Stimulated activated CD4-positive, alpha-beta T cell treated with anti-CD3 and anti-CD28 coated beads, Interleukin-1b, Interleukin-23, amount 100 ng/mL, for 48 hours (primary cell): ENCODE results near the gene SMTNL1.

Experiments used
- DNase-seq: peaks from one replicate; pipeline ENCODE4 v3.0.0-alpha.2; 2020

The SMTNL1 gene

DNA sequence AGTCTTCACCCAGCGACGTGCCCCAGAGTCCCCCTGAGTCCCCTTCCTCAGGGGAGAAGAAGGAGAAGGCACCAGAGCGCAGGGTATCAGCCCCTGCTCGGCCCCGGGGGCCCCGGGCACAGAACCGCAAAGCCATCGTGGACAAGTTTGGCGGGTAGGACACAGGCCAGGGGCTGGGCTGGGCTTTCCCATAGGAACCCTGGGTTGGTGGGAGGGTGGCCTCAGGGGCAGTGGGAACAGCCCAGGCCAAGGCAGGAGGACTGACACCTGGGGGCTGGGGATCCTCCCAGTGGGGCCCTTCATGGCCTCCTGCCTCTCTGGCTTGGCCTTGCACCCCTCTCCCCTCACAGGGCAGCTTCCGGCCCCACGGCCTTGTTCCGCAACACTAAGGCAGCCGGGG lies 8.5 kb downstream of the SMTNL1 start:
- no peak for DNase-seq

DNA sequence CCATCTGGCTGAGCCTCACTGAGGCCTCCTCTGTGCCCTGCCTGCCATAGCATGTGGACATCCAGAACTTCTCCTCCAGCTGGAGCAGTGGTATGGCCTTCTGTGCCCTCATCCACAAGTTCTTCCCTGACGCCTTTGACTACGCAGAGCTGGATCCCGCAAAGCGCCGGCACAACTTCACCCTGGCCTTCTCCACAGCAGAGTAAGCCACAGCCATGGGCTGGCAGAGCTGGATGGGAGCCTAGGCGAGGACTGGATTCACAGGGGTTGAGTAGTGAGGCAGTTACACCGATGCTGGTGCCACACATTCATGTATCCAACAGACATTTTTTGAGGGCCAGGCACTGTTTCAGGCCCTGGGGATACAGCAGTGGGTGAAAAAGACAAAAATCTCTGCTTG lies 9.1 kb downstream of the SMTNL1 start:
- no peak for DNase-seq

DNA sequence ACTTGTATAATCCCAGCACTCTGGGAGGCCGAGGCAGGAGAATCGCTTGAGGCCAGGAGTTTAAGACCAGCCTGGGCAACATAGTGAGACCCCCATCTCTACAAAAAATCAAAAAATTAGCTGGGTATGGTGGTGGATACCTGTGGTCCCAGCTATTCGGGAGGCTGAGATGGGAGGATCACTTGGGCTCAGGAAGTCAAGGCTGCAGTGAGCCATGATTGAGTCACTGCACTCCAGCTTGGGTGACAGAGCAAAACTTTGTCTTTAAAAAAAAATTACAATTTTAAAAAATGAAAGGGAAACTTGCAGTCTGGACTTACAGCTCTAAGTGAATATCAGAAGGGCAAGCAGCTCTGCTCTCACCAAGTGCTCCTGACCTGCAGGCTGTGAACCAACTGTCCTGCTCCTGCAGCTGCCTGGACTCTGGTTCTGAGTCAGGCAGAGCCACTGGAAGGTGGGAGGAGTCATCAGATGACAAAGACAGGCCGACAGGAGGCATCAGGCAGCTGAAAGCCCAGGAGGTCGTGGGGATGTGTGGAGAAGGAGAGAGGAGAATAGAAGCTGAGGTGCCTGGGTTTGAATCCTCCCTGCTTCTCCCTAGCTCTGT lies 9.6 kb downstream of the SMTNL1 start:
- peak; percentile 24 for DNase-seq

DNA sequence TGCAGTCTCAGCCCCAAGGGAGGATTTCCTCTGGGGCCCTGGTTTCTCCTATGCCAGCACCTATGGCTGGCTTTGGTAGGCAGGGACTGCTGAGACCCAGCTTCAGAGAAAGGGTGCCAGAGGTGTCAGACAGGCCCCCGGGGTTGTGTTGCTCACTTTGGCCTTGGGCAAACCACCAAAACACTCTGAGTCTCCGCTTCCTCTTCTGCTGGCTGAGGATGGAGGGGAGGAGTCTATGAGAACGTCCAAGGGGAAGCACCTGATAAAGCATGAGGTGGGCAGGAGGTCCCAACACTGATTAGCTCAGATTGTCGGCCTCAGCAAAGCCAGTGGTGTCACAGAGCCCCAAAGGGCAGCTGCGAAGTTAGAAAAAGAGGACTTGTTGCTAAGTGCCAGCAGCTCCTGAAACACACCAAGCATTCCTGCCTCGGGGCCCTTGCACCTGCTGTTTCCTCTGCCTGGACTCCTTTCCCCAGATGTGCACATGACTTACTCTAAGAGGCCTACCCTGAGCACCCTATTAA lies 10.5 kb downstream of the SMTNL1 start:
- DNase-seq, result no peak

DNA sequence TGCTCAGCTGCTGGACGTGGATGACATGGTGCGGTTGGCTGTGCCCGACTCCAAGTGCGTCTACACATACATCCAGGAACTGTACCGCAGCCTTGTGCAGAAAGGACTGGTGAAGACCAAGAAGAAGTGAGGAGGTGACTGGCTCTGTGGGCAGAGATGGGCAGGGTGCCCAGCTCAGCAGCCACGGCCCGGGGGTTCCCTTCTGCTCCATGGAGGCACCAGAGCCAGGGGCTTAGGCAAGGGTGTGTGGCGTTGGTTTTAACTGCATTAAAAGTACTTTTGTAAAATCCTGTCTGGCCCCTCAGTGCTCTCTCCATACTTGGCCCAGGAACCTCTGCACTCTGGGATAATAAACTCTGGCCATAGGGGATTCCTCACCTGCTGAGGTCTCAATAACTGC lies 12.6 kb downstream of the SMTNL1 start:
- DNase-seq, result no peak

DNA sequence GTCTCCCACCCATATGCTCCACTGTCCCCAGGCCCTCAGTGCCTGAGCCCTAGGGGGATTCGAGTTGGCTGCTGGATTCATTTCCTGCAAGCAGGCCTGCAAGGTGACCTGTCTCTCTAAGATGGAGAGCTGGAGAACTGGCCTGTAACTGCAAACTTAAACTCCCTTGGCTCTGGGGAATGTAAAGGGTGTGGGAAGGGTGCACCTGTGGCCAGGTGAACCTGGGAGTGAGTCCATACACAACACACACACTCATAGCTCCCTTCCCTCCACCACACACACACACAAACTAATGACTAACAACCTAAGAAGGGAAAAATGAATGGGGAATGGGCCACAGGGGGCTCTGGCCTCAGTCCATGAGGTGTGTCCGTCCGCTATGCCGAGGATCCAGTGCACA lies 14.5 kb downstream of the SMTNL1 start:
- DNase-seq, result no peak

DNA sequence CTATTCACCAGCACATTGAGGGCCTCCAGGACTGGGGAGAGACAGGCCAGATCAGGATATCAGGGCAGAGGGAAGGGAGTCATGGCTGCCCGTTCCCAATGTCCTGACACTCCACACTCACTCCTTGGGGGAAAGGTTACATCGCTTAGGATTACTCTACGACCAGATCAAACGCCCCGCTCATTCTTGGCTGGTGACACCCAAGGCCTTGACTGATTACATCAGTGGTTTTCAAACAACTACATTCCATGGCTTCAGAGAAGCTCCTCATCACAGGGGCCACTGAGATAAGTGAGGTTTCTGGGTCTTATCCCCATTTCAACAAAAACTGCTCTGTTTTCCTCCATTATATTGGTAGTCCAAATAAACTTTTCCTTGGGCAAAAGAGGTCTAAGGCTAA lies 15.1 kb downstream of the SMTNL1 start:
- no peak for DNase-seq

DNA sequence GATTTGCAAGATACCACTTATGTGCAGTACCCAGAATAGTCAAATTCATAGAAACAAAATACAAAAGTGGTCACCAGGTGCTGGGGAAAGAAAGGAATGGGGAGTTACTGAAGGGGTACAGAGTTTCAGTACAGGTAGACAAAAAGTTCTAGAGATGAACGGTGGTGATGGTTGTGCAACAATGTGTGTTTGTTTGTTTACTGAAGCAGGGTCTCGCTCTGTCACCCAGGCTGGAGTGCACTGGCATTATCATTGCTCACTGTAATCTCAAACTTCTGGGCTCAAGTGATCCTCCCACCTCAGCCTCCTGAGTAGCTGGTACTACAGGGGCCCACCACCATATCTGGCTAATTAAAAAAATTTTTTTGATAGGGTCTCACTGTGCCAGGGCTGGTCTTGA lies 18.0 kb downstream of the SMTNL1 start:
- DNase-seq, result no peak

DNA sequence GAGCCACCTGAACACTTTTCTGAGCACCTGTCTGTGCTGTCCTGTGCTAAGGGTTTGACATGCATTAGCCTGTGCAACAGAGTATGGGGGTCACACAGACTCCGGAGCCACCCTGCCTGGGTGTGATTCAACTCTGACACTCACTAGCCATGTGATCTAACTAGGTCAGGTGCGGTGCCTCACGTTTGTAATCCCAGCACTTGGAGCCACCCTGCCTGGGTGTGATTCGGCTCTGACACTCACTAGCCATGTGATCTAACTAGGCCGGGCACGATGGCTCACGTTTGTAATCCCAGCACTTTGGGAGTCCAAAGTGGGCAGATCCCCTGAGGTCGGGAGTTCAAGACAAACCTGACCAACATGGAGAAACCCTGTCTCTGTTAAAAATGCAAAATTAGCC lies 18.6 kb downstream of the SMTNL1 start:
- DNase-seq, result no peak

DNA sequence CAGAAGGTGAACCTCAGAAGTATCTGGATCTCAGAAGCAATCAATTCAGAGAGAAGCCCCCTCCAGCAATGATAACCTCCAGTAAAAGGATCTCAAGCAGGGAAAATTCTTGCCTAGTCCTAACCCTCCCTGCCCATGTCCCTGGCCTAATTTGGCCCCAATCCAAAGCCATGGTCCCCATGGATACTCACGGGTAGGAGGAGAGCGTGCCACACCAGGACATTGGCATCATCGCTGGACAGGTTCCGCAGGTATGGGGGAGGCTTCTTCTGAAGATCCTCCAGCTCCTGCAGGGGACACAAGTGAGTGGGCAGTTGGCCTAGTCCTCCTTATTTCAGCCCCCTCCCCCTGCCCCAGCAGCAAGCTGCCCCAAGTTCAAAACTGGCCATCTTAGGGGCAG lies 22.8 kb downstream of the SMTNL1 start:
- no peak for DNase-seq

DNA sequence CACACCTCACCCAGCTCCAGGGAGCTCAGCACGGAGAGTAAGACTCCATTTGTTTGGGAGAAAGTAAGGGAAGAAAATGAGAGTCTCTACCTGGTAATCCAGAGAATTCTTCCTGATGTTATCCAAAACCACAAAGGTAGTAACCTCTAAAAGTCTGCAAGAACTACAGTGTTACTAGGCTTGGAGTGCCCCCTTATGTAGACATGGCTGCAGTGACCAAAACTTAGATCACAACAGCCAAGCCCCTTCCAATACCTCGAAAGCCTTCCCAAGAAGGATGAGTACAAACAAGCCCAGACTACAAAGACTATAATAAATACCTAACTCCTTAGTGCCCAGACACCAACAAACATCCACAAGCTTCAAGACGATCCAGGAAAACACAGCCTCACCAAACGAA lies 25.2 kb downstream of the SMTNL1 start:
- DNase-seq, result no peak

DNA sequence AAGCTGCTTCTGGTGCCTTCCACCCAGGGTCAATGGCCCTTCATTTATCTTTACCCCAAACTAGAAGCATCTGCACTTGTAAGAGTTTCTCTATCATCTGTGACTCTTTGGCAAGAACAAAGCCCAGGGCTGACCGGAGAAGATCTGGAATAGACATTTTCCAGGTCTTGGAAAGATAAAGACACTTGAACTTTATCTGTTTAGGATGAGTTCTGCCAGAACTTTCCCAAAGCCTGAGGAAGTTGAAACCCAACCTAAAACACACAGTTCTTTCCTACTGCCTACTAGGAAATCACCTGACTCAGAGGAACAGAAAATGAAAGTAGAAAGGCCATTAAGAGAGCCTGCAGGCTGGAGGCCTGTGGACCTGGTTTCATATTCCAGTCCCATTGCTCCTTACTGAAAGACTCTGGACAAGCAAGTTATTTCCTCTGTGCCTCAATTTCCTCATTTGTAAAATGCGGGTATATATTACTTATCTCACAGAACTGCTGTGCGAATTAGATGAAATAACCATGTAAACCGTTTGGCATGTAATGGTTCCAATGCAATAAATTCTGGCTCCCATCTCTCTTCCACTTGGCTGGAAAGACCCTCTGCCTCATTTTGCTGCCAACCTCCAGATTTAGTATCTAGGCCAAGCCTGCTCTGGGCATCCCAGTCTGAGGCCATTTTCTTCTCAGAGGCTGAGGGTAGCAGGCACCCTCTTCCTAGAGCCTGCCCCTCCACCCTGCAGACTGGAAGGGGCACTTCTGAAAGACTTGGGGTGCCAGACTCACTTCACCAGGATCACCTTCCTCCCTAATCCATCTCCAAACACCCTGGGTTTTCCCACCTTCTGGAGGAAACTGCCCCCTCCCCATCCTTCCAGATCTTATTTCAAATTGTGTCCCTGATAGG lies 28.9 kb downstream of the SMTNL1 start:
- DNase-seq, result no peak

DNA sequence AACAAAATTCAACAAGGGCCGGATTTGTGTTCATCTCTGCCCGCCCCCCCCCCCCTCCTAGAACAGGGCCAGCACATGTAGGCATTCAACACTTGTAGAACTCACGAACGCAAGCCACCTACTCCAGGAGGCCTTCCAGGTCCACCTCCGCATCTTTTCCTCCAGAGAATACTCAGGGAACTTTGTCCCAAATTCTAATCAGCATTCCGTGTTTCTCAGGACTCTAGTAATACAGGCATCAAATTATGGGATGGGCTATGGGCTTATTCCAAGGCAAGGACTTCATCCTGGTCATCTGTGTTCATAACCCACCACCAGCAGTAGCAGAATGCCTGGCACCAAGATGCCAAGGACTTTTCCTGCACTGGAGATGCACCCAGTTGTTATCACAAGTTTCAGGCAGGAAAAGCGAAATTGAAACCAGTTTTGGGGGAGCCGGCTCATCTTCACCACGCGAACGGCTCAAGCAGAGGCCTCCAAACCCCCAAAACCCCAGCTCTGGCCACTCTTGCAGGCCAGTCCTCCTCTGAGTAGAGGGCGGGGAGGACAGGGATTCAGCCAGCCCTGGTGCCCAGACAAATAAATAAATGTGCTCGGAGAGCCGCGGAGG lies 29.6 kb downstream of the SMTNL1 start:
- no peak for DNase-seq

DNA sequence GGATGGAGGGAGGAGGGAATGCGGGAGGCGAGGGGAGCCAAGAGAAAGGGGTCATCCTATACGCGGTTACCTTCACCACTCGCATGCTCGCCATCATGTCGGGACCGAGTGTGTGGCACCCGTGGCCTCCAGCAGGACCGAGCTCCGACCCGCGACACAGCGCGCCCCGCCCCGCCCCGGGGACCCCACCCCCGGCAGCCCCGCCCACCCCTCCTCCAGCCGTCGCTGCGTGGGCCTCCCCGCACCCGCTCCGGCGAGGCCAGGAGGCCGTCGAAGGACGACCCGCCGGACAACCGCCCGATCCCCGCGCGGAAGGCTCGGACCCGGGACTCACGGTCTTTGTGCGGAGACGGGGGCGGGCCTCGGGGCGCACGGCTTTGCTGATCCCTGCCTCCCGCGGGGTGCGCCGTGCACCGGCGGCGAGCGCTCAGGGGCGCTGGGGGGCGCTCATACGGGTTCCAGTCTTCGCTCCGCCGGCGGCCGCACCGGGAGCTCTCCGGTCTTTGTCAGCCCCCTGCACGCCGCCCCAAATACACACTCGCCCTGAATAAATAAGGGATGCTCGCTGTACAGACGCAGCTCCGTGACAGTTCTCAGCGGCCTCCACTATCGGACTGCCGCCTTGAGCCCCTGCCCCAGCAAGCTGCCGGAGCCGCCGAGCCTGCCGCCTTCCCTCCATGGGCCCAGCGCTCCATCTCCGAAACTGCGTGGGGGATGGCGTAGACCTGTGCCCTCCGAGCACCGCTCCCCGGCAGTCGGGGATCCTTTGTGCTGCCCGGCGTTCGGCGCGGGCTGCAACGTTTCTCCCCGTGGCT lies 30.3 kb downstream of the SMTNL1 start, which contains the start of gene UBE2L6:
Gene UBE2L6 (minus strand): TSS at position 158 of the 815 bp plus-strand sequence. CDS start 61 bp downstream, at position 97.
- peak; percentile 87 for DNase-seq

DNA sequence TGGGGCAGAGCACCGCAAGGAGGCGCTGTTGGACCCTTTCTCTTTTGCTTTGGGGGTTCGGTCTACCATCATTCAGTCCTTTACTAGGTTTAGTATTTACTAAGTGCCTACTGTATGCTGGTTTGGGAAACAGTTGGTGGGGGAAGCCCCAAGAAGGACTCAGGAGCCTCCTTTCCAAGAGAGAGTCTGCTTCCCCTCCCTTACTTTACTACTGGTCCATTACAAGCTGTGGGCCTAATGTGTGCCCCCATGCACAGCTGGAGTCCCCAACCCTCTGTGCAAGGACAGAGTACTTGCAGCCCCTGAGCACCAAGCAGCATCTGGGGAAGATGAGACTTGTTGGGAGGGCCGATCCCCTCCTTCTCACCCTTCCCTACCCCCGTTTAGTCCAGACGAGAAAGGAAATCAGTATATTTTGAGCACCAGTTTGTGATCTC lies 31.0 kb downstream of the SMTNL1 start:
- DNase-seq, result no peak

DNA sequence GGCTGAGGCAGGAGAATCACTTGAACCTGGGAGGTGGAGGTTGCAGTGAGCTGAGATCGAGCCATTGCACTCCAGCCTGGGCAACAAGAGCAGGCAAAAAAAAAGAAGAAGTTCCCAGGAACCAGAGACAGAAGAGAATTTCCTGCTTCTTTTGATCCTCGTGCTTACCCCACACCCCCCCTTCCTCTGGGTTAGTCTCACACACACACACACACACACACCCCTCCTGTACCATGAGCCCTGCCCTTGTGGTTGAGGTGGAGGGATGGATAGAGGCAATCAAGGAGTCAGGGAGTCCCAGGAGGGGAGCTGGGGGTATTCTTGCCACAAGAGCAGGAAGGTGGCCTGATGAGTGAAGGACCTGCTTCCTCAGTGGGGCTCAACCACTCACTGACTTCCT lies 34.2 kb downstream of the SMTNL1 start:
- DNase-seq, result no peak

DNA sequence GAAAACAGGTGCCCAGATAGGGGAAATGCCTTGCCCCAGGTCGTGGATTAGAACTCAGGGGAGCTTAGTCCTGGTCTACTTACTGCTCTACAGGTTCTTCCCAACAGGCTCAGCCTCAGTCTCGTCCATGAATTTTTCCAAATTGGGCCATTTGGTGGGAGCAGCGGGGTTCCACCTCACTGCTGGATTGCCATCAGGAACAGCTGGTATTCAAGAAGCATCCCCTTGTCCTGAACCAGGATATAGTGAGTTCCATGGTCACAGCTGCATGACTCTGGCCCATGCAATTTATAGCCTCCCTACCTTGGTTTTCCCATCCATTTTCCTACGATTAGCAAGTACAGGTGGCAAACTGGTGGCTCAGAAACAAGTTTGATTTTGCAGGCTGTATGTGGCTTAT lies 36.7 kb downstream of the SMTNL1 start:
- DNase-seq, result no peak

DNA sequence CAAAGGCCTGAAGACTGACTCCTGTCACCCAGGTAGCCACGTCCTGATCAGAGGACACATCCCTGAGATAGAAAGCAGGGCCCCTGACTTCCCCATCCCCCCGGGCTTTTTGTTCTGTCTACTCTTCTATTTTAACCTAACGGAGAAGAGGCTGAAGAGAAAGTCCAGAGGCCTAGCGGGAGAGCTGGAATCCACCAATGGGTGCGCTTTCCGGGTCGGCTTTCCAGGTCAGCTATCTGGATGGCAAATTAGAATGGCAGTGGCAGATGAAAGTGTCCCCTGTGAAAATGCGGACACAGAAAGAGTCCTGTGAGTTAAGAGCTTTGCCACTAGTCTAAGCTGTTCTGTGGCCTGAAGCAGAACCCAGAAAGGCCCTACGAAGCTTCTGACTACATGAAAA lies 46.9 kb downstream of the SMTNL1 start:
- no peak for DNase-seq

DNA sequence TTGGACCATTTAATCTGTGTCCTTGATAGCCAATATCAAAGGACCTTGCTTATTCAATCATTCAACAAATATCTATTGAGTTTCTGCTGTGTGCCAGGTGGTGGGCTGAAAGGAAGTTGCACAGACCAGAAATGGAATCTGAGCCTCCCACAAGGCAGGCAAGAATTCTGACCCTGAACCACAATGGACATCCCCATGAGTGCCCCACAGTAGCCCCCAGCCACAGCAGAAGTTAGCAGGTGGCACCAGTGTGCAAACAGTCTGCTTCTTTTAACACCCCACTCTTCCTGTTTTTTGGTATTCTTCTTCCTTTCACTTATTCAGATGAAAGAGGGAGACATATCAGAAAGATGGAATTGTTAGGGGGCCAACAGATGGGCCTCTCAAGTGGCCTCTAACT lies 47.9 kb downstream of the SMTNL1 start:
- no peak for DNase-seq

DNA sequence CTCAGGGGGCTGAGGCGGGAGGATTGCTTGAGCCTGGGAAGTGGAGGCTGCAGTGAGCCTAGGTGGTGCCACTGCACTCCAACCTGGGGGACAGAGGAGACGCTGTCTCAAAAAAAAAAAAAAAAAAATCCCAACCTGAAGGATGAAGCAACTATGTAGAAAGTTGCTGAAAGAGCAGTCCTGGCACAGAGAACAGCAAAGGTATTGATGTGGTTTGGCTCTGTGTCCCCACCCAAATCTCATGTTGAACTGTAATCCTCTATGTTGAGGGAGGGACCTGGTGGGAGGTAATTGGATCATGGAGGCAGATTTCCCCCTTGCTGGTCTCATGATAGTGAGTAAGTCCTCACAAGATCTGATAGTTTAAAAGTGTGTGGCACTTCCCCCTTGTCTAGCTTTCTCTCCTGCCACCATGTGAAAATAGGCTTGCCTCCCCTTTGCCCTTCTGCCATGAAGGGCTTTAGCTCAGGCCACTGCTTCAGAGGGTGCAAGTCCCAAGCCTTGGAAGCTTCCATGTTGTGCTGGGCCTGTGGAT lies 49.4 kb downstream of the SMTNL1 start:
- DNase-seq, result no peak

DNA sequence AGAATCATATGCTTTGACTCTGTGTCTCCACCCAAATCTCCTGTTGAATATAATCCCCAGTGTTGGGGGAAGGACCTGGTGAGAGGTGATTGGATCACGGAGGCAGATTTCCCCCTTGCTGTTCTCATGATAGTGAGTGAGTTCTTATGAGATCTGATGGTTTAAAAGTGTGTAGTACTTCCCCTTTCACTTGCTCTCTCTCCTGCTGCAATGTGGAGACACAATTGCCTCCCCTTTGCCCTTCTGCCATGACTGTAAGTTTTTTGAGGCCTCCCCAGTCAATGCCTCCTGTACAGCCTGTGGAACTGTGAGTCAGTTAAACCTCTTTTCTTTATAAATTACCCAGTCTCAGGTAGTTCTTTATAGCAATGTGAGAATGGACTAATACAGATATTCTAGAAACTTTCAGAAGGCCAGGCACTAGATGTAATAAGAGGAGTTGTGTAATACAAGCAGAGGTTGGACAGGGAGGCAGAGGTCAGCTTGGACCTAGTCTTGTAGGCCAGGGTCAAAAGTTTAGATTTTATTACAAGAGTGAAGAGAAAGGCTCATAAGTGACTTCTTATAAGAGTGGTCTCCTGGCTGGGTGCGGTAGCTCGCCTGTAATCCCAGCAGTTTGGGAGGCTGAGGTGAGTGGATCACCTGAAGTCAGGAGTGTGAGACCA lies 50.8 kb downstream of the SMTNL1 start:
- no peak for DNase-seq

DNA sequence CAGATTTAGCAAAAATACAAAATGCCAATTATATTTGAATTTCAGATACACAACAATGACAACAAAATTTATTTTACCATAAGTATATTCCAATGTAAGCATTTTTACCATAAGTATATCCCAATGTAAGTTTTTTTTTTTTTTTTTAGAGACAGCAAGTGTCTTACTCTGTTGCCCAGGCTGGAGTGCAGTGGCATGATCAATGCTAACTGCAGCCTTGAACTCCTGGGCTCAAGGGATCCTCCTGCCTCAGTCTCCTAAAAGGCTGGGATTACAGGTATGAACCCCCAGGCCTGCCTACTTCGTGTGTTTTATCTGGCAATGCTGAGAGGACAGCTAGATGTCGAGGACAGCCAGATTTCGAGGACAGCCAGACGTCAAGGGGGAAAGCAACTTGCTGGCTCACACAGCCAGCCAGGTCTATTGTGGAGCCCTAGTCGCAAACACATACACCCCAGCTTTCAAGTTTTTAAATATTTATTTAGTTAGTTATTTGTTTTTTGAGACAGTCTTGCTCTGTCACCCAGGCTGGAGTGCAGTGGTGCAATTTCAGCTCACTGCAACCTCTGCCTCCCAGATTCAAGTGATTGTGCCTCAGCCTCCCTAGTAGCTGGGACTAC lies 59.0 kb downstream of the SMTNL1 start:
- DNase-seq, result no peak
